NCI-H526 (cell line): ENCODE results near the gene HECTD4.
"Not testable (repeated sequence)": the region's sequence is repeated elsewhere in the genome, so short reads cannot be mapped to it uniquely, and the experiment has no call there.

Experiments used
- DNase-seq, 2 experiments: peaks; one replicate each; lab custom pipeline; 2025; lab: John Stamatoyannopoulos, UW

The HECTD4 gene

DNA sequence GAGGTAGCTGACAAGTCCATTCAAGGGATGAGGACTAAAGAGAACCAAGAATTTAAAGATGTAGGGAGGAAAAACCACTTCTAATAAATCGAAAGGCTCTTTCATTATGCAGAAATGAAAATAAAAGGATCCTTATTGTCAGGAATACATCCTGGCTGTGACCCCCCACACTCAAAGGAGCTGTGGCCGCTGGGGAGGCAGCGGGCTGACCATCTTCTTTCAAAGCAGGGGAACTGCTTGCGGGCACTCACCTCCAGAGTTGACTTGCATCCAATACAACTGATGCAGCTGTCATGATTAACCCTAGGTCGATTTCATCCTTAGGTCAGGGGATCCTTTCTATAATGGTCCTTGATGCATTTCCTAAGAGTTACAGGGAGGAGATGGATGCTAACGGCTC lies 221.6 kb downstream of the HECTD4 start:
- DNase-seq: no peak

DNA sequence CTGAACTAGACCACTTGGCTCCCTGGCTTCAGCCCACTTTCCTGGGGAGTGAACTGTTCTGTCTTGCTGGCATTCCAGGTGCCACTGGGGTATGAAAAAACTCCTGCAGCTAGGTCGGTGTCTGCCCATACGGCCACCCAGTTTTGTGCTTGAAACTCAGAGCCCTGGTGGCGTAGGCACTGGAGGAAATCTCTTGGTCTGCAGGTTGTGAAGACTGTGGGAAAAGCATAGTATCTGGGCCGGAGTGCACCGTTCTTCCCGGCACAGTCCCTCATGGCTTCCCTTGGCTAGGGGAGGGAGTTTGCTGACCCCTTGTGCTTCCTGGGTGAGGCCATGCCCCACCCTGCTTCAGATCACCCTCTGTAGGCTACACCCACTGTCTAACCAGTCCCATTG lies 223.1 kb downstream of the HECTD4 start:
- no peak for DNase-seq

DNA sequence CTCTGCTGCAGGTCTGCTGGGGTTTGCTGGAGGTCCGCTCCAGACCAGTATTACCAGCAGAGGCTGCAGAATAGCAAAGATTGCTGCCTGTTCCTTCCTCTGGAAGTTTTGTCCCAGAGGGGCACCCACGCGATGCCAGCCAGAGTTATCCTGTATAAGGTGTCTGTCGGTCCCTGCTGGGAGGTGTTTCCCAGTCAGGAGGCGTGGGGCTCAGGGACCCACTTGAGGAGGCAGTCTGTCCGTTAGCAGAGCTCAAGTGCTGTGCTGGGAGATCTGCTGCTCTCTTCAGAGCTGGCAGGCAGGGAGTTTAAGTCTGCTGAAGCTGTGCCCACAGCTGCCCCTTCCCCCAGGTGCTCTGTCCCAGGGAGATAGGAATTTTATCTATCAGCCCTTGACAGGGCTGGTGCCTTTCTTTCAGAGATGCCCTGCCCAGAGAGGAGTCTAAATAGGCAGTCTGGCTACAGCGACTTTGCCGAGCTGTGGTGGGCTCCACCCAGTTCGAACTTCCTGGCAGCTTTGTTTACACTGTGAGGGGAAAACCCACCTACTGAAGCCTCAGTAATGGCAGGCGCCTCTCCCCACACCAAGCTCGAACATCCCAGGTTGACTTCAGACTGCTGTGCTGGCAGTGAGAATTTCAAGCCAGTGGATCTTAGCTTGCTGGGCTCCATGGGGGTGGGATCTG lies 223.6 kb downstream of the HECTD4 start:
- DNase-seq: not testable (repeated sequence)

DNA sequence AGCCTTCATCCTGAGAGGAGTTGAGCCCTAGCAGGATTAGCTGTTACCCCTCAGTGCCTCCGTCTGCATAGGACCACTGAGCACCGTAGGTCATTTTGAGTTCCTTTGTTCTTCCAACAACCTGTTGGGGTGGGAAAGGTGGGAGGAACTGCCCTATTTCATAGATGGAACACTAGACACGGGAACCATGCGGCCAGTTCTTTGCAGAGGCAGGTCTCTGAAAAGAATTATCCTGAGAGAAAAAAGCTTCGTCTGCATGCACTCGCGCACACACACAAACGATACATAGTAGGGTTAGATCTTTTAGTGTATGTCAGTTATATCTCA lies 228.4 kb downstream of the HECTD4 start:
- DNase-seq: no peak

DNA sequence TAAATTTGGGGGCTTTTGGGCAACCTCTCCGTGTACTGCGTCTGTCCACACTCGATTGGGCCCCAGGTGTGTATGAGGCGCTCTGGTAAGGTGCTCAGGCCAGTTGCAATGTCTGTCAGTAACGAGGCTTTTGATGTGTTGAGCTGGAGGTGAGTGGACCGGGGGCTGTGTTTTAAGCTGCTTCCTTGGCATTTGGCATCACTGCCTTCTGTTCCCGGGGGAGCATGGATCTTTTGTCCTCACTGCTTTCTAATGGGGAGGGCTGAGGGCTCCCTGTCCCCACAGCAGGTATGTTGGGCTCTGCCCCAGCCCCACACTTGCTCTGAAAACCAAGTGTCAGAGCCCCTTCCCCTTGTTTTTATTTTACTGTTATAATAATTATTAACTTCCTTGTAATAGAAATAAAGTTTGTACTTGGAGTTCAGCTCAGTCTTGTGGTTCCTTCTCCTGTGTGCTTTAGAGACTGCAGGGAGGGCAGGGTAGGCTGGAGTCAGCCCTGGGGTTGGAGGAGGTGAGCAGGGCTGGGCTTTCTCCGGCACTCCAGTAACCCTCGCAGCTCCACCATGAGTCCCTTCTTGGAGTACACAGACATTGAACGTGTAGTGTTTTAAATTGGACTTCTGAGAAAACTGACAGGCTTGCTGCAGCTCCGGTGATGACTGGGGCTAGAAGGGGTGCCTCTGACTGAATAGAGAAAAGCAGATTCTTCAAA lies 228.9 kb downstream of the HECTD4 start:
- DNase-seq: no peak

DNA sequence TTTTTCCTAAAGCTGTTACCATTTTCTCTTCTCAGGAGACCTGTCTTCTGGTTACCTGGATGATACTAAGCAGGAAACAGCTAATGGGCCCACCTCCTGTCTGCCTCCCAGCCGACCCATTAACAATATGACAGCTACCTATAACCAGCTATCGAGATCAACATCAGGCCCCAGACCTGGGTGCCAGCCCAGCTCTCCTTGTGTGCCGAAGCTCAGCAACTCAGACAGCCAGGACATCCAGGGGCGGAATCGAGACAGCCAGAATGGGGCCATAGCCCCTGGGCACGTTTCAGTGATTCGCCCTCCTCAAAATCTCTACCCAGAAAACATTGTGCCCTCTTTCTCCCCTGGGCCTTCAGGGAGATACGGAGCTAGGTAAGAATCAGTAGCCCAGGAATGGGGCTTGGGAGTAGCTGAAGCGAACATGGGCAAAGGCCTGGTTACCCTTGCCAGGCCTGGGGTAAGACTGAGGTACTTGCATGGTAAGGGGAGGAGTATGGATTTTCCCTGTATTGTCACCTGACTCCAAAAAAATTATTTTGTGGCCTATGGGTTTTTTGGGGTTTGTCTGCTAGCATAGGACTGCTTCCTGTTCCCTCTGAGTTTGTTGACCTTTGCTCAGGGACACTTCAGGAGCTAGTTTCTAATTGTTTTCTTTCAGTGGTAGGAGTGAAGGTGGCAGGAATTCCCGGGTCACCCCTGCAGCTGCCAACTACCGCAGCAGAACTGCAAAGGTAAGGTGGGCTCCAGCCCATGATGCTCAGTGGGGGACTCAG lies 230.3 kb downstream of the HECTD4 start:
- DNase-seq: no peak

DNA sequence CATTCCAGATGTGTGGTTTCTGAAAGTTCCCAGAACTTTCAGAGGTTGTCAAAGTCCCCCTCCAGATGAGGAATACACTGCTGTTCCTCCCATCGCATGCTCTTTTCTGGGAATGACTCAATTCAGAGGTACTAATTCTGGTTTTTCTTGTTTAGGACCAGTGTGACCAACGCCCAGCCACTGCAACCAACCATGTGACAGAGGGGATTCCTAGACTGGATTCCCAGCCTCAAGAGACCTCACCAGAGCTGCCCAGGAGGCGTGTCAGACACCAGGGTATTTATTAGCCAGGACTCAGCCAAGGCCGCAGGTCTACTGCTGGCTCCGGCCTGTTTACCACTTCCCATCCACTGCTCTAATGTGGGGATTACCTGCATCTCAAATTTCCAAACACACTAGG lies 232.6 kb downstream of the HECTD4 start:
- DNase-seq: no peak

DNA sequence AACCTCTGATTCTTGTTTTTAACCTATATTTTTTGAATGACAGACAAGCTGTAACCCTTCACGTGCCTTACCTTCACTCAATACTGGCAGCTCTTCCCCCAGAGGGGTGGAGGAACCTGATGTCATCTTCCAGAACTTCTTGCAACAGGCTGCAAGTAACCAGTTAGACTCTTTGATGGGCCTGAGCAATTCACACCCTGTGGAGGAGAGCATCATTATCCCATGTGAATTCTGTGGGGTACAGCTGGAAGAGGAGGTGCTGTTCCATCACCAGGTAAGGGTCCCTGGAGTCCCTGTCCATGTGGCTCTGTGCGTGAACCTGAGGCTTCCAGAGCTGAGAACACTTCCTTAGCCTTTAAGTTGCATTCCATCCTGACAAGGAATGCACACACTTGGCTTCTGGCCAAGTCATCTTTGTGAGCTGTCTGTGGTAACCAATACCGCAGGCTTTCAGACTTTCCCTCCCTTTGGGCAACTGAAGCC lies 234.2 kb downstream of the HECTD4 start:
- DNase-seq: no peak

DNA sequence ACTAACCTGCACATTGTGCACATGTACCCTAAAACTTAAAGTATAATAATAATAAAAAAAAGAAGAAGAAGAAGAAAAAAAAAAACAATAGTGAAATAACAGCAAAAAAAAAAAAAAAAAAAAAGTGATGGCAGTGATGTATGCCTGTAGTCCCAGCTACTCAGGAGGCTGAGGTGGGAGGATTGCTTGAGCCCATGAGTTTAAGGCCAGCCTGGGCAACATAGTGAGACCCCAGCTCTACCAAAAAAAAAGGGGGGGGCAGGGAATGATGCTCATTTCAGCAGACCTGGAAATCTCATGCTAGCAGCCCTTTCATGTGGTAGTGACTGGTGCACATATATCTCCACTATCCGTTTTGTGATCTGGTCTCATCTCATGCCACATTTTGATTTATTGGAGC lies 236.1 kb downstream of the HECTD4 start:
- no peak for DNase-seq

DNA sequence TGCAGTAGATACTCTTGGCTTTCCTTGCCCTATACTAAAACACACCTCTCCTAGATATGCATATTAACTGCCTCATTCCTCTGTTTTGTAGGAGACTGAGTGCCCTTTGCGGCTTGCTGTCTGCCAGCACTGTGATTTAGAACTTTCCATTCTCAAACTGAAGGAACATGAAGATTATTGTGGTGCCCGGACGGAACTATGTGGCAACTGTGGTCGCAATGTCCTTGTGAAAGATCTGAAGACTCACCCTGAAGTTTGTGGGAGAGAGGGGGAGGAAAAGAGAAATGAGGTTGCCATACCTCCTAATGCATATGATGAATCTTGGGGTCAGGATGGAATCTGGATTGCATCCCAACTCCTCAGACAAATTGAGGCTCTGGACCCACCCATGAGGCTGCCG lies 241.5 kb downstream of the HECTD4 start:
- DNase-seq: no peak

DNA sequence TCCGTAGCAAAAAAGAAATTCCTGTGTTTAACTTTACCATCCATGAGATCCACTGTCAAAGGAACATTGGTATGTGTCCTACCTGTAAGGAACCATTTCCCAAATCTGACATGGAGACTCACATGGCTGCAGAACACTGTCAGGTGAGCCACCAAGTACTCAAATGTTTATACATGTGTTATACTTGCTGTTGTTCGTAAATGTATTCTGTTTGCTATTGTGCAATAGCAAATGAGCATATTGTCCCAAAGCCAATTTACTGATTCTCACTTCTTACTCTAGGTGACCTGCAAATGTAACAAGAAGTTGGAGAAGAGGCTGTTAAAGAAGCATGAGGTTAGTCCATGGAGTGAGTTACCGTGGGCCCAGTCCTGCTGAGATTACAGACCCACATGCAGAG lies 247.5 kb downstream of the HECTD4 start:
- no peak for DNase-seq

DNA sequence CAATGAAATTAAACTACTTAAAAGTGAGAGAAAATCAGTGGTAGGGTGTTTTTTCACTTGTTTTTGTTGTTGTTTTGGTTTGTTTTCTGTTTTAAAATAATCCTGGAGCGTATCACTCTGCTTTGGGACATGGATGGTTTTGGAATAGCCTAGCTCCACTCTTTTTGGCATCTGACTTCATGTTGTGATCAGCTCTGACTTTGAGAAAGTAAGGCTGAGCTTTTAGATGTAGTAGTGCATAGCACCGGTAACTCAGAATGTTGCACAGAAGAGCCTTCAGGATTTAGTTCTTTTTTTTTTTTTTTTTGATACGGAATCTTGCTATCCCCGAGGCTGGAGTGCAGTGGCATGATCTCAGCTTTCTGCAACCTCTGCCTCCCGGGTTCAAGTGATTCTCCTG lies 248.8 kb downstream of the HECTD4 start:
- DNase-seq: no peak

DNA sequence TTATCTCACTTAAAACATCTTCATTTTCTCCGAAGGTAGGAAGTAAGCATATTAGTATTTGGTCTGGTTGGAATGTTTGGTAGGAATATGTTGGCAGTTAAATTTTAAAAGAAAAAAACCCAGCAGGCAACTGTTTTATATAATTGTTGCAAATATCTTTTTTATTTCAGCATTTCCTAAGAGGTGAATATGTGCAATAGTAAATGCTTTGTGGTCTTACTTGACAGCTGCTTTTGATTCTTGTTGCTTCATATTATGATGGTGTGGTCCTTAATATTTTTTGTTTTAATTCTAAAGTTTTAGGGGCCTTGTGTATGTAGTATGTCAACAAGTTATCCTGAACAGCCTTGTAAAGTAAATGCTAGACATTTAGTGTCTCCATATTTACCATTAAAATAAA lies 250.5 kb downstream of the HECTD4 start:
- DNase-seq: no peak

DNA sequence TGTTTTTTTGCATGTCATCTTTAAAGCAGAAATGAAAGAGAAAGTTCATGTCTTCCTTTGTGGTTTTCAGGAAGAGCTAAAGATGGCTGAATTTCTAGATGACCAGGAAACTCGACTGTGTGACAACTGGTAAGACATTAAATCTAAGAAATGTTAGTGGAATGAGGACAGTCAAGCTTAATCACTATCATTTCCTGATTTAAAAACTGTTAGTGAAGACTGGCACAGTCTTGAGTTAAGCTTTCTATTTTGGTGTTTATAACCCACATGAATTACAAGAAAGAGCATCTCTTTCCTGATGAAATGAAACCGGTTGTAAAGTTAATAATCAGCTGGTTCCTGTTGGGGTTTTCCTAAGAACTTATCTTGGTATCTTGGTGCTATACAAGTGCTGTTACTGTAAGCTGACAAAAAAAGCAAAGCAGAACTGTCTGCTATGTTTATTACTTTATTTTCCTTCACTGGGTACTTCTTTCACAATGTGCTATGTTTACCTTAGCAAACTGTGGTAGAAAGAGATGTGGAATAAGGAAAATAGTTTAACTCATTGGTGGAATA lies 251.7 kb downstream of the HECTD4 start:
- no peak for DNase-seq

DNA sequence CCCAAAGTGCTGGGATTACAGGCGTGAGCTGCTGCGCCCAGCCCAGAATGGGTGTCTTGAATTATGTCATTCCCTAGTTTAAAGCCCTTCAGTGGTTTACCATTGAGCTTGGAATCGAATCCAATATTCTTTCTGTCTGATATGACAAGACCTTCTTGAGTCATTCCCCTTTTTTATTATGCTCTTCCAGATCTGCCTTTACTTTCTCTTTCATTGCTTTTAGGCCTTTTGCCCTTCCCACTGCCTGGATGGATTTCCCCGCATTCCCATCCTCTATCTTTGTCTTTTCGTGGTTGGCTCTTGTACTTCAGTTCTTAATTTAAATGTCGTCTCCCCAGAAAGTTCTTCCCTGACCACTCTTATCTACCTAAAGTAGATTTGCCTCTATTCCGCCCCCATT lies 255.3 kb downstream of the HECTD4 start:
- no peak for DNase-seq

DNA sequence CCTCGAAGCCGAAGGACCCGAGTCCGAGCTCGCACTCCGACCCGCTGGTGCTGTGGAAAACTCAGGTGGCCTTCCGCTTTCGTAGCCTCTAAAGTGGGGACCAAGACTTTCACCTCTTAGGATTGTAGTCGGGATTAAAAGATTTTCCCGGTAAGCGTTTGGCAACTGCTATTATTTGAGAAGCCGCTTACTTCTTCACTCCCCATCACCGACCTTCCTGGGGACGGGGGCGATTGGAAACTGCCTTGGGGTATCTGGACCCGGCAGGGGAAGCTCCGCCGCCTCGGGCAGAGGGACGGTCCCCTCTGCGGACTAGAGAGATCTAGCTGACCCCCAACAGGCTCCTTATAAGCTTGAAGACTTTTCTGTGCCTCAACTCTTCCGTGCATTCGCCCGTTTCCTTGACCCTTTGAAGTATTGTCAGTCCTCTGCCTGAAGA lies 256.2 kb downstream of the HECTD4 start:
- no peak for DNase-seq

DNA sequence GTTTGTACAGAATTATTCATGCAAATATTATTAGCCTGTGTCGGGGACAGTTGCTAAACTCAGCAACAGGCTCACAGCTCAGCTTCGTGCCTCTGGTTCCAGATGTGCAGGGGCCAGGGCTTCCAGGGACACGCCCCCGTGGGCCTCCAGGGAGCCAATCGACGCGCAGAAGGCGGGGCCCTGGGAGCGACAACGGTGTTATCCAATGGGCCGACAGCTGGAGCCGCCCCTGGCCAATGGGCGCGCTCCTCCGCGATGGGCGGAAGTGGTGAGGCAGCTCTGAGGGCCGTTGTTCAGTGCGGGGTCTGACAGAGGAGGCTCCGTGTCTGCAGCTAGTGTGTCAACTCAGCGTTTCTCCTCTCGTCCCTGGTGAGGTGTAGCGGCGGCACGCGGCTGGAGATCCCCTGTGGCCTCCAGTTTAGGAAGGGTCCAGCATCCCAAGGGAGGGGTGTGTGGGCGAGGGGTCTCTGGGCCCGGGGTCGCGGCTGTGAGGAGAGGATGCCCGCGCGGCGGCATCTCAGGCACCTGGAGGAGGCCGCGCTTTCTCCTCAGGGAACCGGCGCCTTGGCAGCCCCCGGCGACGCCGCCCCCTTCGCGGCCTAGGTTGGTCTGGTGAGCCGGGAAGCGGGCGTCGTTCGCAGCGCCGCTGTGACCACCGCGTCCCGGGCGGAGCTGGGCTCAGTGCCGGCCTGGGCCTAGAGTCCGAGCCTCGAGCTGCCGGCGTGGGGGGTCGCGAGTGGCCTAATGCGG lies 256.8 kb downstream of the HECTD4 start, which contains the start of gene TRAFD1:
Gene TRAFD1 (plus strand): TSS at position 311 of the 750 bp plus-strand sequence. CDS start 4,963 bp downstream, outside the sequence.
- peak; percentile 92 to 98 for DNase-seq

DNA sequence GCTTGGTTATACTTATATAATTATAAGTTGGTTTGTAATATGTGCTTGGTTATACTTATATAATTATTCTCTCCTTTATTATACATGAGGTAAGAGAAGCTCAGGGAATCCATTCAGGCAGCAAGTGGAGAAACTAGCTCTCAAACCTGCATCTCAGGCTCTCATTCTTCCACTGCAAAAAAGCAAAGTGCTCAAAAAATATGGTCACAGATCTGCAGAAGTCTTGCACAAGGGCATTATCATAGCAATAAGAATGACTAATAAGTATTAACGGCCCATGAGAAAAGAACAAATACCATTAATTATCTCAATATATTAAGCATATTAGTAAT lies 257.3 kb downstream of the HECTD4 start:
- DNase-seq: no peak

DNA sequence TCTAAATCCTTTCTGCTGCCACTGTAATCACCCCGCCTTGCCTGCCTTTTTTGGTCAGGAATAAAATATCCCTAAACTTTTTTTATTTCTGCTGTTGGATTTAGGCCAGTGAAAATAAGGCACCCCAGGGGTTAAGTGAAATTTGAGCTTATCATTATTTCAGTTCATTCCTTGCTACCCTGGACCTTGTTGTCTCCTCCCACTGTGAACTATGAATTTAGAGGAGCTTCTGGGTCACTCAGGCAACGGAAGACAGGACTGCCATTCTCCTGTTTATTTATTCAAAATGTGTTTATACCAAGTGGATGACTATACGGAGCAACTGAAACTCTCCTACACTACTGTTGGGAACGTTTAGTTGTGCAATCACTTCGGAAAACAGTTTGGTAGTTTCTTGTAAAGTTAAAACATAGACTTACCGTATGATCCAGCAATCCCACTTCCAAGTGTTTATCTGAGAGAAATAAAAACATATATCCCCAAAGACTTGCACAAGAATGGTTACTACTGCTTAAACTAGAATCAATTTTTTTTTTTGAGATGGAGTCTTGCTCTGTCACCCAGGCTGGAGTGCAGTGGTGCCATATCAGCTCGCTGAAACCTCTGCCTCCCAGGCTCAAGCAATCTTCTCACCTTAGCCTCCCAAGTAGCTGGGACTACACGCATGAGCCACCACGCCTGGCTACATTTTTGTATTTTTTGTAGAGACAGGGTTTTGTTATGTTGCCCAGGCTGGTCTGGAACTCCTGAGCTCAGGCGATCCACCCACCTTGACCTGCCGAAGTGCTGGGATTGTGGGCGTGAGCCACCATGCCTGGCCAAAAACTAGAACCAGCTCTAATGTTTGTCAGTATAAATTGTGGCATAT lies 259.2 kb downstream of the HECTD4 start:
- DNase-seq: peak; percentile 61 to 68

DNA sequence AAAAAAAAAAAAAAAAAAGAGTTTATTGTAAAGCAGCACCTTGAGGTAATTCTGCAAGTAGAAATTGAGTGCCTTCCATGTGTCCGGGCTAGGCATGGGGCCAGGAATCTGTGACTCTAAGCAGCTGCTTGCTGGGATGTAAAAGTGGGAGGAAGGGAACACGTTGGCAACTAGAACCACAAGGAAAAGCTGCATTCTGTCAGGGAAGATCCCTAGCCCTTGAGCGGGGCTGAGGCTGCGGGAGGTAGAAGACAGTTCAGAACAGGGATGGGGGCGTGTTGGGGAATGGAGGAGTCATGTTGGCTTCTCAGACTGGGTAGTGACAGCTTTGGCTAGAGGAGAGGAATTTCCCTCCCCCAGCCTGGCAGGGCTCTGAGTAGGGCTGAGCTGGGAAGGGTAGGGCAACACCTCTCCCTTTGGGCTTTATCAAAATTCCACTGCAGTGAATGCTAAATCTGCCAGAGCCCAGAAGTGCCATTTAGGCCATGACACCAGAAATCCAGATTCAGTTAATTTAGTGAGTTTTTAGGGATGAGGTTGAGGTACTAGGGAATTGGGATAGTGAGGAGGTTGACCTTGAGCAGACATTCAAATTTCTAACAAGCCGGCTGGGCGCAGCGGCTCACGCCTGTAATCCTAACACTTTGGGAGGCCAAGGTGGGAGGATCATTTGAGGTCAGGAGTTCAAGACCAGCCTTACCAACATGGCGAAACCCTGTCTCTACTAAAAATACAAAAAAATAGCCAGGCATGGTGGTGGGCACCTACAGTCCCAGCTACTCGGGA lies 260.3 kb downstream of the HECTD4 start:
- DNase-seq: no peak
